Vagina (tissue), 2 donors: ENCODE results near the gene C15orf40.

ENCODE experiments used
- CTCF ChIP-seq, 3 experiments: fragments of 450-650 bp in 2 of 3; fragments of 200-600 bp in 1 of 3; sonication (generic) in 1 of 3; IDR thresholded peaks; one replicate each; pipeline ENCODE4 v1.5.1; 2017 to 2019; ENCODE audit warnings: antibody characterized with exemption in 3 of 3, mild to moderate bottlenecking in 2 of 3, moderate library complexity in 2 of 3
- POLR2A ChIP-seq, 2 donors: fragments of 450-650 bp; IDR thresholded peaks; one replicate each; pipeline ENCODE4 v1.6.1; 2017; ENCODE audit warnings: antibody characterized with exemption in 2 of 2, mild to moderate bottlenecking in 2 of 2, moderate library complexity in 2 of 2
- POLR2AphosphoS5 ChIP-seq, 2 donors: sonication (generic); formaldehyde crosslinking; IDR thresholded peaks; one replicate each; pipeline ENCODE4 v1.9.0; 2017; ENCODE audit warnings: antibody characterized with exemption in 2 of 2, mild to moderate bottlenecking in 2 of 2, low read depth in 1 of 2; ENCODE audit not compliant: insufficient read depth in 1 of 2

DNA sequence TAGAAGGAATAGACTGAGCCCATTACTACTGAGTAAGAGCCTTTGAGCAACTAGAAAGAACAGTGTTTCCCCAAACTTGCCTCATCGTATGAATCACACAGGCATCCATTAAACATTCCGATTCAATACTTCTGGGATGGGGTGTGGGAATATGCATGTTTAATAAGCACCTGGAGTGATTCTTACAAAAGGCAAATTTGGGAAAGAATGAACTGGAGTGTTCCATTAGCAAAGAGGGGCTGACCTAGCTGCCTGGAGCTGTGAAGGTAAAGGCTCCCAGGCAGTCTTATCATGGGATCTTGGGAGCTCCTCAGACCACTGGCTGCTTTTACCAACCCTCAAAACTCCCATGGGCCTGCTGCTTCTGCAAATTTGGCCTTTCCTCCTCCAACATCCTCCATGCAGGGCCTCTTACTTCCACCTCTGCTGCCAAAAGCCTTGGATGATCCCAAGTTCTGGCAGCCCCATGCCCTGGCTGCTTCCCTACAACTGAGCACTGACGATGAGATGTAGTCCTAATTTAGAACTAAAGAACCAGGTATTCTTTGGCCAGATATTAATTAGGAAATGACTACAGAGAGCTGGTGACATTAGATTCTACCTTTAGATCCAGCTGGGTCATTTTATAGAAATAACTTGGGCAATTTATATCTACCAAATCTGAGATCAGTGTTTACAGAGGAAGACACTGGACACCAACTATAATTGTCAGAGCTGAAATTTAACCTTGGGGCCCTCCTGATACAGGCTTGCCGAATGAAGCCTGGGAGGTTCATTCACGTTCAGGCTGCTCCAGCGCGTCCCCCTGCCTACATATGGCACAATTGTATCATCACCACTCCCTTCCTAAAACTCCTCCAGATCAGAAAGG lies 47.7 kb downstream of the C15orf40 start:
- TF ChIP-seq POLR2A (IDR thresholded peaks at IDR 0.05): no peak
- TF ChIP-seq CTCF (IDR thresholded peaks at IDR 0.05): no peak
- TF ChIP-seq POLR2AphosphoS5 (IDR thresholded peaks at IDR 0.05; ENCODE audit: insufficient read depth in 1 of 2, low read depth in 1 of 2): no peak
